ENCODE data around the gene PTGR3. TPM values are rescaled to one million over a fixed set of nuclear protein-coding genes. Genes with fewer than 3 reads are reported as not detected.

PTGR3 gene
- total and polyA plus RNA-seq, 2 of the 8 experiments (the other 6 are each of a cell fraction or from before 2014, with no cell fraction given), result 2.0 to 3.6 TPM

DNA sequence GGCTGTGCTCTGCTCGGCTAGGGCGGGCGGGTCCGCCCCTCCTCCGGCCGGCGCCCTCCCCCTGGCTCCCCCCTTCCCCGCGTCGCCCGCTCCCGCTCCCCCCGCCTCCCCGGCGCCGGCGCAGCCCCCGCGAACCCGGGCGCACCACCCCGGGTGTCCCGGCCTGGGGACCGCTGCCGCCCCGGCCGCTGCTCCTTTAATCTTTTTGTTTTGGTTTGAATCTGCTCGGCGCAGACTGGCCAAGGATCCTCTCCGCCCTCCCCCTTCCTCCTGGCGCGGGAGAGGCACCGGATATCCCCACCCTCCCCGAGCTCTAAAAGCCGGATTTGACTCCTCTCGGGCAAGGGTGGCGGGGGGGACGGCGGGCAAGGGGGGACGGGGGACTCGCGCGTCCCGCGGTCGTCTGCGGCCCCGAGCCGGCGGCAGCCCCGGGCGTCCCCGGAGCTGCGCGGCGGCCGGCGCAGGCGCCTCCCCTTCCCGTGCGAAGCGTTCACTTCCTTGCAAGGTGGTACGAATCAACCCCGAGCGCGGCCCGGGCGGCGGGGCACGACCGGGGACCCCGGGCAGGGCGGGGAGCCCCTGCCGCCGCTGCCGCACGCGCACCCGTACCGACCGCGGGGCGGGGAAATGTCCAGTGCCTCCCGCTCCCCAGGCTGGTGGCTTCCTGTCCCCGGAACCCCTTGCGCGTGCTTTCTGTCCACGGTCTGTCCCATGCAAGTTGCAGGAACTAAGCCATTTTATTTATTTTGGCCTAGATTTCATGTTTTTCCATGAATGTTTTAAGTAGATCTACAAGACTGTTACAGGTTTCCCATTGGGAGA, at the start of gene PTGR3 (continued):
- no peak for TF ChIP-seq CHD2 (IDR thresholded peaks at IDR 0.05; ENCODE audit: low read length)
- TF ChIP-seq KDM5A (IDR thresholded peaks at IDR 0.05; ENCODE audit: low read length), result no peak
- TF ChIP-seq TAF7 (optimal IDR thresholded peaks at IDR 0.05; ENCODE audit: borderline replicate concordance, low read depth, low read length), result no peak
- TF ChIP-seq POLR2AphosphoS5 (IDR thresholded peaks at IDR 0.05; ENCODE audit: low read depth, low read length), result no peak
- TF ChIP-seq NRF1 (IDR thresholded peaks at IDR 0.05; ENCODE audit: low read depth, low read length), result peak; percentile 15; the same call in 1 of the 2 replicates
- peak; percentile 54 for TF ChIP-seq KDM4A (IDR thresholded peaks at IDR 0.05; ENCODE audit: low read depth, low read length, severe bottlenecking)
- TF ChIP-seq CREB1 (IDR thresholded peaks at IDR 0.05), result no peak
- TF ChIP-seq FOSL1 (IDR thresholded peaks at IDR 0.05; ENCODE audit: insufficient read depth, low read depth, low read length), result no peak
- no peak for TF ChIP-seq JUND (IDR thresholded peaks at IDR 0.05; ENCODE audit: low read length)
- TF ChIP-seq TBP (IDR thresholded peaks at IDR 0.05; ENCODE audit: low read depth, low read length), result no peak
- no peak for TF ChIP-seq NANOG (IDR thresholded peaks at IDR 0.05; ENCODE audit: insufficient read depth, low read depth, low read length, poor library complexity, severe bottlenecking)
- TF ChIP-seq RBBP5 (IDR thresholded peaks at IDR 0.05; ENCODE audit: borderline replicate concordance, low read depth, low read length), result no peak
- no peak for TF ChIP-seq TEAD4 (IDR thresholded peaks at IDR 0.05; ENCODE audit: low read depth, low read length)
- TF ChIP-seq BRCA1 (IDR thresholded peaks at IDR 0.05; ENCODE audit: low read depth, low read length), result no peak
- TF ChIP-seq CBX5 (IDR thresholded peaks at IDR 0.05; ENCODE audit: low read depth, low read length), result no peak
- TF ChIP-seq KDM1A (IDR thresholded peaks at IDR 0.05; ENCODE audit: borderline replicate concordance, low read length), result no peak
- TF ChIP-seq, protein P1, sequence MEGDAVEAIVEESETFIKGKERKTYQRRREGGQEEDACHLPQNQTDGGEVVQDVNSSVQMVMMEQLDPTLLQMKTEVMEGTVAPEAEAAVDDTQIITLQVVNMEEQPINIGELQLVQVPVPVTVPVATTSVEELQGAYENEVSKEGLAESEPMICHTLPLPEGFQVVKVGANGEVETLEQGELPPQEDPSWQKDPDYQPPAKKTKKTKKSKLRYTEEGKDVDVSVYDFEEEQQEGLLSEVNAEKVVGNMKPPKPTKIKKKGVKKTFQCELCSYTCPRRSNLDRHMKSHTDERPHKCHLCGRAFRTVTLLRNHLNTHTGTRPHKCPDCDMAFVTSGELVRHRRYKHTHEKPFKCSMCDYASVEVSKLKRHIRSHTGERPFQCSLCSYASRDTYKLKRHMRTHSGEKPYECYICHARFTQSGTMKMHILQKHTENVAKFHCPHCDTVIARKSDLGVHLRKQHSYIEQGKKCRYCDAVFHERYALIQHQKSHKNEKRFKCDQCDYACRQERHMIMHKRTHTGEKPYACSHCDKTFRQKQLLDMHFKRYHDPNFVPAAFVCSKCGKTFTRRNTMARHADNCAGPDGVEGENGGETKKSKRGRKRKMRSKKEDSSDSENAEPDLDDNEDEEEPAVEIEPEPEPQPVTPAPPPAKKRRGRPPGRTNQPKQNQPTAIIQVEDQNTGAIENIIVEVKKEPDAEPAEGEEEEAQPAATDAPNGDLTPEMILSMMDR (IDR thresholded peaks at IDR 0.05; ENCODE audit: control extremely low read depth in 1 of 3, insufficient read depth in 1 of 3, low read depth in 1 of 3, low read length in 3 of 3), result no peak
- TF ChIP-seq, protein P2, sequence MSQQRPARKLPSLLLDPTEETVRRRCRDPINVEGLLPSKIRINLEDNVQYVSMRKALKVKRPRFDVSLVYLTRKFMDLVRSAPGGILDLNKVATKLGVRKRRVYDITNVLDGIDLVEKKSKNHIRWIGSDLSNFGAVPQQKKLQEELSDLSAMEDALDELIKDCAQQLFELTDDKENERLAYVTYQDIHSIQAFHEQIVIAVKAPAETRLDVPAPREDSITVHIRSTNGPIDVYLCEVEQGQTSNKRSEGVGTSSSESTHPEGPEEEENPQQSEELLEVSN (IDR thresholded peaks at IDR 0.05), result no peak
- TF ChIP-seq SIRT6 (IDR thresholded peaks at IDR 0.05; ENCODE audit: low read length), result no peak
- no peak for TF ChIP-seq HDAC6 (IDR thresholded peaks at IDR 0.05; ENCODE audit: low read depth, low read length)
- TF ChIP-seq MAFK (IDR thresholded peaks at IDR 0.05; ENCODE audit: low read depth, low read length), result no peak
- peak; percentile 48 for TF ChIP-seq EZH2 (IDR thresholded peaks at IDR 0.05; ENCODE audit: low read depth, low read length, severe bottlenecking)

Data from H1 (cell line).